Adrenal gland (tissue), 12 donors: ENCODE measurements around the gene PEX14. TPM values are rescaled to one million over a fixed set of nuclear protein-coding genes. Genes with fewer than 3 reads are reported as not detected.

ENCODE experiments used
- DNase-seq, 7 donors: peaks; one replicate each; pipeline ENCODE4 v3.0.0-alpha.2; 2019 to 2020
- H3K27ac ChIP-seq, 5 donors: fragments of 200-600 bp; sonication (generic) in 4 of 5; 1 replicate in 3 of 5; 2 replicates in 2 of 5; pipeline versions ENCODE4 v1.5.1 to v1.8.0; 2016 to 2020; ENCODE audit warnings: mild to moderate bottlenecking in 1 of 5
- H3K27me3 ChIP-seq: fragments of 200-600 bp; 2 replicates; pipeline ENCODE4 v1.8.0; 2021
- H3K36me3 ChIP-seq, 2 donors: fragments of 200-600 bp; replicated peaks in 1 of 2; 1 replicate in 1 of 2; 2 replicates in 1 of 2; pipeline versions ENCODE4 v1.5.1 to v1.8.0; 2018 to 2022
- H3K4me1 ChIP-seq, 2 donors: fragments of 200-600 bp; replicated peaks in 1 of 2; 1 replicate in 1 of 2; 2 replicates in 1 of 2; pipeline versions ENCODE4 v1.5.1 to v1.8.0; 2018 to 2021
- H3K4me3 ChIP-seq, 4 donors: fragments of 200-600 bp; sonication (generic) in 3 of 4; one replicate each; pipeline ENCODE4 v1.5.1; 2016 to 2018
- H3K9me3 ChIP-seq, 3 donors: fragments of 200-600 bp; sonication (generic) in 1 of 3; replicated peaks in 1 of 3; 1 replicate in 2 of 3; 2 replicates in 1 of 3; pipeline versions ENCODE4 v1.5.1 to v1.8.0; 2016 to 2021
- CTCF ChIP-seq, 6 experiments: fragments of 450-650 bp in 4 of 6; fragments of 200-600 bp in 2 of 6; sonication (generic) in 1 of 6; IDR thresholded peaks; 1 replicate in 5 of 6; 2 replicates in 1 of 6; pipeline versions ENCODE4 v1.5.1 to v1.8.0; 2016 to 2021; ENCODE audit warnings: antibody characterized with exemption in 6 of 6, mild to moderate bottlenecking in 2 of 6, moderate library complexity in 1 of 6
- POLR2A ChIP-seq, 2 donors: fragments of 450-650 bp; IDR thresholded peaks; one replicate each; pipeline ENCODE4 v1.6.1; 2017; ENCODE audit warnings: antibody characterized with exemption in 2 of 2, mild to moderate bottlenecking in 2 of 2, moderate library complexity in 1 of 2
- WGBS, 4 donors: extraction: QIAGEN DNeasy Blood & Tissue Kit in 2 of 4; methylation state at CpG; one replicate each; pipeline versions ENCODE4 v1.1.5 to v1.1.7; 2013 to 2017; 5-methylcytosine and 5-hydroxymethylcytosine counted together
- intact Hi-C, 2 donors: fragments of 100-400 bp; cut with DNase I; formaldehyde crosslinking; loops; one replicate each; pipeline versions ENCODE4 v1.14.1 to v1.15.0; 2022 to 2023
- polyA plus RNA-seq, 3 donors: library from polyadenylated mRNA; stranded (reverse); fragments of 200-250 nt in 2 of 3; fragments of 350-450 nt in 1 of 3; fragmentation: Illumina TruSeq in 1 of 3; extraction: RNeasy Lipid Tissue Mini Kit (QIAGEN cat#74804) in 1 of 3; gene quantifications; one replicate each; pipeline ENCODE4 v1.2.3, GENCODE V29; 2013 to 2014
- total RNA-seq, 9 donors: library from RNA; depleted of rRNA in 4 of 9; stranded (reverse); fragments of >200 nt in 4 of 9; fragments of 120-200 nt in 1 of 9; fragmentation: NEBNext Ultra II Directional in 1 of 9; extraction: Animal tissue kit (Norgen Biotek cat#: 25700) in 1 of 9; gene quantifications; one replicate each; pipeline versions ENCODE4 v1.1.0 to v1.2.4, GENCODE V29; 2013 to 2023
- donor health status: healthy with polysubstance abuse.
- donor health status: Bipolar disorder and iron deficiency.
- donor health status: DM: yes; HTN: yes; CAD: no.
- donor health status: DM: no; HTN: no; CAD: no.
- donor health status: DM: no; HTN: no; CAD: no.
- donor health status: DM: yes; HTN: yes; CAD: no.

Gene PEX14
- total and polyA plus RNA-seq, 12 donors: 9.7 to 23.9 (median 18.1) TPM

- H3K4me3 ChIP-seq: no peak overlapping the region
- TF ChIP-seq POLR2A (IDR thresholded peaks at IDR 0.05) (no peak), CTCF (IDR thresholded peaks at IDR 0.05) (no peak)
- no peaks in the 10 kb centered on the region for H3K9me3 ChIP-seq
- DNase-seq: no peak
- WGBS, 4 donors: 90 to 94% (median 91%) methylated on average over 16 to 25 of the region's 25 CpGs
- H3K4me1 ChIP-seq: no peaks in the 10 kb centered on the region
- peaks cover 0 to 9% of the 10 kb centered on the region in 2 donors for H3K36me3 ChIP-seq
- H3K27me3 ChIP-seq: no peaks in the 10 kb centered on the region
- intact Hi-C loops: no loop called here
- H3K27ac ChIP-seq: peak overlapping the region in 1 of 5 donors; percentile 5
These were observed 154.5 kb downstream of the PEX14 start for GRCh38 chr1:10629091-10629815.

- no peaks in the 10 kb centered on the region for H3K27me3 ChIP-seq
- H3K4me1 ChIP-seq: no peaks in the 10 kb centered on the region
- no peaks in the 10 kb centered on the region for H3K9me3 ChIP-seq
- intact Hi-C loops: loop anchor here in 1 of 2 donors (10.0 kb wide), 1 partner anchor 235 kb away; no protein-coding TSS in a partner anchor
- H3K27ac ChIP-seq: no peak overlapping the region
- H3K36me3 ChIP-seq: peaks cover 0 to 2% of the 10 kb centered on the region in 2 donors
- no peak for TF ChIP-seq CTCF (IDR thresholded peaks at IDR 0.05)
- TF ChIP-seq POLR2A (IDR thresholded peaks at IDR 0.05): no peak
- WGBS, 4 donors: 94 to 97% (median 96%) methylated on average over 24 to 36 of the region's 36 CpGs
- DNase-seq: no peak
- H3K4me3 ChIP-seq: no peak overlapping the region
These were observed 155.2 kb downstream of the PEX14 start for GRCh38 chr1:10629816-10630571.

- no peak for DNase-seq
- no peaks in the 10 kb centered on the region for H3K9me3 ChIP-seq
- 91 to 96% (median 94%) methylated on average over 6 to 13 of the region's 13 CpGs for WGBS, 4 donors
- no peak for TF ChIP-seq POLR2A (IDR thresholded peaks at IDR 0.05)
- no peak for TF ChIP-seq CTCF (IDR thresholded peaks at IDR 0.05)
- intact Hi-C loops: loop anchor here in 1 of 2 donors (10.0 kb wide), 1 partner anchor 234 kb away; no protein-coding TSS in a partner anchor
- no peaks in the 10 kb centered on the region for H3K4me1 ChIP-seq
- H3K27ac ChIP-seq: no peak overlapping the region
- no peak overlapping the region for H3K4me3 ChIP-seq
- H3K36me3 ChIP-seq: no peaks in the 10 kb centered on the region
- H3K27me3 ChIP-seq: no peaks in the 10 kb centered on the region
These were observed 155.9 kb downstream of the PEX14 start for GRCh38 chr1:10630661-10631120.

- H3K27me3 ChIP-seq: no peaks in the 10 kb centered on the region
- no peak overlapping the region for H3K27ac ChIP-seq
- H3K4me3 ChIP-seq: no peak overlapping the region
- no peaks in the 10 kb centered on the region for H3K4me1 ChIP-seq
- intact Hi-C loops: loop anchor here in 1 of 2 donors (10.0 kb wide), 1 partner anchor 234 kb away; no protein-coding TSS in a partner anchor
- no peaks in the 10 kb centered on the region for H3K9me3 ChIP-seq
- no peak for TF ChIP-seq CTCF (IDR thresholded peaks at IDR 0.05)
- TF ChIP-seq POLR2A (IDR thresholded peaks at IDR 0.05): no peak
- DNase-seq: no peak
- H3K36me3 ChIP-seq: no peaks in the 10 kb centered on the region
- 82 to 95% (median 95%) methylated on average over 9 to 20 of the region's 20 CpGs for WGBS, 4 donors
These were observed 156.5 kb downstream of the PEX14 start for GRCh38 chr1:10631121-10631810.
